Caco-2 (cell line): Measurements from ENCODE around the gene RTF2. TPM values are rescaled to one million over a fixed set of nuclear protein-coding genes. Genes with fewer than 3 reads are reported as not detected.

Experiments
- BruUV-seq: library from RNA; stranded (reverse); fragments of 400-500 nt; replicated peaks from 2 replicates; lab custom pipeline; 2021; lab: Mats Ljungman, UMichigan
- CTCF ChIA-PET: fragments of 300-600 bp; sonication (Branson Sonifier 250); formaldehyde crosslinking; loops from one replicate; lab custom pipeline; 2022; ENCODE audit warnings: antibody characterized with exemption; lab: Charles Lee
- POLR2A ChIA-PET: fragments of 300-600 bp; sonication (Branson Sonifier 250); formaldehyde crosslinking; loops from one replicate; lab custom pipeline; 2022; ENCODE audit warnings: antibody characterized with exemption; lab: Charles Lee
- DNase-seq, 2 experiments: peaks; one replicate each; pipeline versions ENCODE4 v3.0.0 to v3.0.0-alpha.2; 2020 to 2022
- H3K27me3 ChIP-seq: replicated peaks from 2 replicates; pipeline ENCODE4 v1.6.0; 2011; ENCODE audit warnings: low read length; ENCODE audit not compliant: control insufficient read depth, insufficient read depth
- H3K36me3 ChIP-seq: 2 replicates; pipeline ENCODE4 v1.5.1; 2011; ENCODE audit warnings: low read length; ENCODE audit not compliant: control insufficient read depth, insufficient read depth
- H3K4me1 ChIP-seq: fragments of 250-450 bp; sonication (Bioruptor Pico); 2 replicates; pipeline ENCODE4 v1.5.1; 2020; ENCODE audit warnings: mild to moderate bottlenecking
- H3K4me3 ChIP-seq: 2 replicates; pipeline ENCODE4 v1.5.1; 2011; ENCODE audit warnings: low read depth, mild to moderate bottlenecking, control low read depth, low read length
- H3K9me3 ChIP-seq: fragments of 250-450 bp; sonication (Bioruptor Pico); 2 replicates; pipeline ENCODE4 v1.5.1; 2020; ENCODE audit warnings: mild to moderate bottlenecking, moderate library complexity
- H3K27ac Mint-ChIP-seq: one replicate; pipeline ENCODE4 v1.8.0; 2022; ENCODE audit warnings: mixed read lengths; ENCODE audit not compliant: unreplicated experiment
- H3K27me3 Mint-ChIP-seq: one replicate; pipeline ENCODE4 v1.8.0; 2022; ENCODE audit warnings: mixed read lengths; ENCODE audit not compliant: insufficient read depth, unreplicated experiment
- H3K36me3 Mint-ChIP-seq: one replicate; pipeline ENCODE4 v1.8.0; 2022; ENCODE audit warnings: mild to moderate bottlenecking, mixed read lengths; ENCODE audit not compliant: insufficient read depth, unreplicated experiment
- H3K4me1 Mint-ChIP-seq: one replicate; pipeline ENCODE4 v1.8.0; 2022; ENCODE audit warnings: low read depth, mixed read lengths; ENCODE audit not compliant: unreplicated experiment
- H3K4me3 Mint-ChIP-seq: one replicate; pipeline ENCODE4 v1.8.0; 2022; ENCODE audit warnings: mild to moderate bottlenecking, moderate library complexity, mixed read lengths; ENCODE audit not compliant: unreplicated experiment
- H3K9me3 Mint-ChIP-seq: one replicate; pipeline ENCODE4 v1.8.0; 2022; ENCODE audit warnings: mixed read lengths; ENCODE audit not compliant: unreplicated experiment
- CTCF ChIP-seq, 2 experiments: fragments of 200-600 bp in 1 of 2; IDR thresholded peaks; 1 replicate in 1 of 2; 2 replicates in 1 of 2; pipeline versions ENCODE4 v1.5.1 to v1.8.0; 2011 to 2022; ENCODE audit warnings: antibody characterized with exemption in 1 of 2, control low read depth in 1 of 2, inconsistent platforms in 1 of 2, low read depth in 1 of 2, low read length in 1 of 2, mild to moderate bottlenecking in 1 of 2, moderate library complexity in 1 of 2; ENCODE audit not compliant: insufficient read depth in 1 of 2, severe bottlenecking in 1 of 2, unreplicated experiment in 1 of 2
- intact Hi-C: fragments of 100-400 bp; cut with micrococcal nuclease; formaldehyde crosslinking; loops from one replicate; pipeline ENCODE4 v1.10.0; 2022; ENCODE audit not compliant: unreplicated experiment
- total RNA-seq: library from RNA; stranded (reverse); gene quantifications from 2 replicates; pipeline ENCODE4 v1.2.3, GENCODE V29; 2022

The RTF2 gene
- total RNA-seq, 1 experiment from 2014 or later = 157 TPM

GRCh38 chr20:56431471-56431870, 37.0 kb upstream of the RTF2 start:
- Histone ChIP-seq H3K9me3 (no peaks in the 10 kb centered on the region; the same call in 1 of the 2 replicates), H3K36me3 (no peaks in the 10 kb centered on the region), H3K27me3 (no peaks in the 10 kb centered on the region), H3K4me3 (no peak overlapping the region), H3K4me1 (peaks cover 11% of the 10 kb centered on the region)
- Mint-ChIP-seq H3K27ac (no peak overlapping the region), H3K36me3 (no peaks in the 10 kb centered on the region), H3K9me3 (no peaks in the 10 kb centered on the region), H3K4me3 (no peak overlapping the region), H3K27me3 (no peaks in the 10 kb centered on the region), H3K4me1 (peaks cover 19% of the 10 kb centered on the region)
- CTCF ChIA-PET = no interaction called here
- intact Hi-C loops = no loop called here
- DNase-seq = no peak
- no peak for TF ChIP-seq CTCF (IDR thresholded peaks at IDR 0.05; ENCODE audit: insufficient read depth in 1 of 2, low read depth in 1 of 2, low read length in 1 of 2, severe bottlenecking in 1 of 2, unreplicated experiment in 1 of 2)
- POLR2A ChIA-PET = no interaction called here
- BruUV-seq = no TSS peak

- H3K4me1 Mint-ChIP-seq = peaks cover 19% of the 10 kb centered on the region
- no peaks in the 10 kb centered on the region for H3K36me3 Mint-ChIP-seq
- intact Hi-C loops = no loop called here
- H3K4me3 ChIP-seq = no peak overlapping the region
- no peak for TF ChIP-seq CTCF (IDR thresholded peaks at IDR 0.05; ENCODE audit: insufficient read depth in 1 of 2, low read depth in 1 of 2, low read length in 1 of 2, severe bottlenecking in 1 of 2, unreplicated experiment in 1 of 2)
- H3K27me3 Mint-ChIP-seq = no peaks in the 10 kb centered on the region
- H3K27ac Mint-ChIP-seq = no peak overlapping the region
- H3K27me3 ChIP-seq = no peaks in the 10 kb centered on the region
- no peaks in the 10 kb centered on the region; the same call in 1 of the 2 replicates for H3K9me3 ChIP-seq
- no peaks in the 10 kb centered on the region for H3K9me3 Mint-ChIP-seq
- H3K4me3 Mint-ChIP-seq = no peak overlapping the region
- BruUV-seq = no TSS peak
- H3K4me1 ChIP-seq = peaks cover 11% of the 10 kb centered on the region
- no peaks in the 10 kb centered on the region for H3K36me3 ChIP-seq
- POLR2A ChIA-PET = no interaction called here
- no peak for DNase-seq
- CTCF ChIA-PET = no interaction called here
Measured at GRCh38 chr20:56433221-56433879, 35.1 kb upstream of the RTF2 start.

DNA sequence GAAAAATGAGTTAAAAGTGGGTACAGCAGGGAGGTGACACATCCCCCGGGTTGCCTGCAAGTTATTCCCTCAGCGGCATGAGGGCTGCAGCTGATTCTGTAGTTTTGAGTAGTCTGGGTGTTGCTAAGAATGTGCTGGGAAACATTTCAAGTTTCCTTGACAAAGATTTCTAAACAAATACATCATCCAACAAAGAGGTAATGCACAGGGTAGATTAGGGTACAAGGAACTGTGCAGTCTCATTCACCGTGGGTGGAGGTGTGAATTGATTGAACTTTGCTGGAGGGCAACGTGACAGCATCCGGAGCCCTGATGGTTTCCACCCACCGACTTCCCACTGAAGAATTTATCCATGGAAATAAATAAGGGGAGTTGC, 34.6 kb upstream of the RTF2 start:
- no peaks in the 10 kb centered on the region for H3K36me3 ChIP-seq
- H3K9me3 ChIP-seq = no peaks in the 10 kb centered on the region; the same call in 1 of the 2 replicates
- ChIA-PET CTCF (no interaction called here), POLR2A (no interaction called here)
- peaks cover 11% of the 10 kb centered on the region for H3K4me1 ChIP-seq
- no peak for DNase-seq
- no peak overlapping the region for H3K4me3 Mint-ChIP-seq
- no peaks in the 10 kb centered on the region for H3K9me3 Mint-ChIP-seq
- H3K4me1 Mint-ChIP-seq = peaks cover 19% of the 10 kb centered on the region
- no peaks in the 10 kb centered on the region for H3K27me3 Mint-ChIP-seq
- no peak overlapping the region for H3K27ac Mint-ChIP-seq
- intact Hi-C loops = no loop called here
- H3K27me3 ChIP-seq = no peaks in the 10 kb centered on the region
- BruUV-seq = no TSS peak
- H3K4me3 ChIP-seq = no peak overlapping the region
- TF ChIP-seq CTCF (IDR thresholded peaks at IDR 0.05; ENCODE audit: insufficient read depth in 1 of 2, low read depth in 1 of 2, low read length in 1 of 2, severe bottlenecking in 1 of 2, unreplicated experiment in 1 of 2) = no peak
- H3K36me3 Mint-ChIP-seq = no peaks in the 10 kb centered on the region
